Stomach (tissue), 4 donors: ENCODE results near the gene PDCD1.

Experiments used
- EP300 ChIP-seq: sonication (generic); formaldehyde crosslinking; IDR thresholded peaks from one replicate; pipeline ENCODE4 v1.6.1; 2017; ENCODE audit warnings: antibody characterized with exemption
- POLR2A ChIP-seq, 4 donors: fragments of 450-650 bp; IDR thresholded peaks; one replicate each; pipeline ENCODE4 v1.6.1; 2016; ENCODE audit warnings: antibody characterized with exemption in 4 of 4, control low read depth in 2 of 4, mild to moderate bottlenecking in 1 of 4, moderate library complexity in 1 of 4
- TF ChIP-seq, protein P1 (sequence below), 7 experiments: fragments of 450-650 bp in 4 of 7; fragments of 200-600 bp in 3 of 7; sonication (generic) in 3 of 7; IDR thresholded peaks; one replicate each; pipeline ENCODE4 v1.5.1; 2016 to 2019; ENCODE audit warnings: antibody characterized with exemption in 7 of 7, control low read depth in 2 of 7, mild to moderate bottlenecking in 1 of 7

DNA sequence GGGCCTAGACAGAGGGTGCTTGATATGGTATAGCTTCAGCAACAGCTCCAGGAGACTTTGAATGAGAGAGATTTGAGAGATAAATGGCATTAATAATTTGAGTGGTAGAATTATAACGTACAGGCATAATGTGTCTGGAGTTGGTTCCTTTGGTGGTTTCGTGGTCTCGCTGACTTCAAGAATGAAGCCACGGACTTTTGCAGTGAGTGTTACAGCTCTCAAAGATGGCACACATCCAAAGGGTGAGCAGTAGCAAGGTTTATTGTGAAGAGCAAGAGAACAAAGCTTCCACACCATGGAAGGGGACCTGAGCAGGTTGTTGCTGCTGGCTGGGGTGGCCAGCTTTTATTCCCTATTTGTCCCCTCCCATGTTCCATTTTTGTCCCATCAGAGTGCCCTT lies 23.1 kb downstream of the PDCD1 start:
- TF ChIP-seq, protein P1, sequence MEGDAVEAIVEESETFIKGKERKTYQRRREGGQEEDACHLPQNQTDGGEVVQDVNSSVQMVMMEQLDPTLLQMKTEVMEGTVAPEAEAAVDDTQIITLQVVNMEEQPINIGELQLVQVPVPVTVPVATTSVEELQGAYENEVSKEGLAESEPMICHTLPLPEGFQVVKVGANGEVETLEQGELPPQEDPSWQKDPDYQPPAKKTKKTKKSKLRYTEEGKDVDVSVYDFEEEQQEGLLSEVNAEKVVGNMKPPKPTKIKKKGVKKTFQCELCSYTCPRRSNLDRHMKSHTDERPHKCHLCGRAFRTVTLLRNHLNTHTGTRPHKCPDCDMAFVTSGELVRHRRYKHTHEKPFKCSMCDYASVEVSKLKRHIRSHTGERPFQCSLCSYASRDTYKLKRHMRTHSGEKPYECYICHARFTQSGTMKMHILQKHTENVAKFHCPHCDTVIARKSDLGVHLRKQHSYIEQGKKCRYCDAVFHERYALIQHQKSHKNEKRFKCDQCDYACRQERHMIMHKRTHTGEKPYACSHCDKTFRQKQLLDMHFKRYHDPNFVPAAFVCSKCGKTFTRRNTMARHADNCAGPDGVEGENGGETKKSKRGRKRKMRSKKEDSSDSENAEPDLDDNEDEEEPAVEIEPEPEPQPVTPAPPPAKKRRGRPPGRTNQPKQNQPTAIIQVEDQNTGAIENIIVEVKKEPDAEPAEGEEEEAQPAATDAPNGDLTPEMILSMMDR (IDR thresholded peaks at IDR 0.05) = no peak
- no peak for TF ChIP-seq POLR2A (IDR thresholded peaks at IDR 0.05)
- TF ChIP-seq EP300 = no peak
